GM12878 (cell line): ENCODE measurements around the gene LST1. TPM values are rescaled to one million over a fixed set of nuclear protein-coding genes. Genes with fewer than 3 reads are reported as not detected.

ENCODE experiments used
- ATAC-seq: fragments of 200-7000 bp; cut with Tn5 transposase; 3 replicates; pipeline ENCODE4 v1.9.1; 2020; ENCODE audit warnings: mild to moderate bottlenecking, moderate library complexity
- BruUV-seq: library from RNA; stranded (reverse); fragments of 400-500 nt; replicated peaks from 2 replicates; lab custom pipeline; 2021; lab: Mats Ljungman, UMichigan
- CTCF ChIA-PET: fragments of 300-600 bp; sonication (Branson Sonifier 250); formaldehyde crosslinking; extraction: SDS; loops from one replicate; lab custom pipeline; 2021; ENCODE audit warnings: inconsistent platforms; lab: Yijun Ruan, JAX
- POLR2A ChIA-PET: fragments of 350-600 bp; formaldehyde crosslinking; extraction: SDS; loops from one replicate; lab custom pipeline; 2021; ENCODE audit warnings: inconsistent platforms; lab: Charles Lee
- RAD21 ChIA-PET: fragments of 300-600 bp; sonication (Branson Sonifier 250); formaldehyde crosslinking; loops from one replicate; lab custom pipeline; 2023; ENCODE audit warnings: antibody characterized with exemption; ENCODE audit not compliant: unreplicated experiment; lab: Charles Lee
- SMC1A ChIA-PET: fragments of 300-600 bp; sonication (Branson Sonifier 250); formaldehyde crosslinking; loops from one replicate; lab custom pipeline; 2023; ENCODE audit not compliant: unreplicated experiment, uncharacterized antibody; lab: Charles Lee
- DNase-seq: peaks from one replicate; pipeline ENCODE4 v3.0.0-alpha.2; 2011; ENCODE audit warnings: low read depth, low spot score
- FAIRE-seq: peaks from 3 replicates; lab custom pipeline; 2011; peaks lifted over from hg19 to GRCh38; lab: Jason Lieb, UNC
- H2AFZ ChIP-seq: 2 replicates; pipeline ENCODE4 v1.6.0; 2011; ENCODE audit warnings: low read depth, low read length, control low read depth; ENCODE audit not compliant: control insufficient read depth
- H3K27ac ChIP-seq: 2 replicates; pipeline ENCODE4 v1.5.1; 2011; ENCODE audit warnings: control low read depth; ENCODE audit not compliant: control insufficient read depth, insufficient read depth
- H3K27me3 ChIP-seq, 2 experiments: replicated peaks in 1 of 2; 2 replicates each; pipeline versions ENCODE4 v1.6.0 to v1.6.1; 2011; ENCODE audit warnings: low read length in 1 of 2; ENCODE audit not compliant: control insufficient read depth in 2 of 2, insufficient read depth in 2 of 2
- H3K36me3 ChIP-seq, 2 experiments: 2 replicates each; pipeline ENCODE4 v1.5.1; 2011; ENCODE audit warnings: low read length in 1 of 2; ENCODE audit not compliant: control insufficient read depth in 2 of 2, insufficient read depth in 2 of 2
- H3K4me1 ChIP-seq: 2 replicates; pipeline ENCODE4 v1.6.1; 2011; ENCODE audit warnings: mild to moderate bottlenecking, low read length, moderate library complexity, mixed read lengths; ENCODE audit not compliant: control insufficient read depth, insufficient read depth
- H3K4me2 ChIP-seq: 2 replicates; pipeline ENCODE4 v1.6.0; 2011; ENCODE audit warnings: control low read depth; ENCODE audit not compliant: control insufficient read depth, insufficient read depth
- H3K4me3 ChIP-seq: fragments of 200-600 bp; sonication (generic); 2 replicates; pipeline ENCODE4 v1.5.1; 2016
- H3K79me2 ChIP-seq: 2 replicates; pipeline ENCODE4 v1.6.0; 2011; ENCODE audit warnings: low read length; ENCODE audit not compliant: control insufficient read depth, insufficient read depth
- H3K9ac ChIP-seq: 2 replicates; pipeline ENCODE4 v1.8.0; 2011; ENCODE audit warnings: low read length, control low read depth, mixed read lengths; ENCODE audit not compliant: control insufficient read depth, insufficient read depth
- H3K9me3 ChIP-seq: replicated peaks from 3 replicates; pipeline ENCODE4 v1.5.1; 2011; ENCODE audit warnings: mild to moderate bottlenecking, low read length; ENCODE audit not compliant: control insufficient read depth, insufficient read depth
- H4K20me1 ChIP-seq: 2 replicates; pipeline ENCODE4 v1.6.0; 2011; ENCODE audit not compliant: control insufficient read depth, insufficient read depth
- ATF2 ChIP-seq: IDR thresholded peaks from 2 replicates; pipeline ENCODE4 v1.6.1; 2012; ENCODE audit warnings: low read length, inconsistent platforms
- ATF3 ChIP-seq: IDR thresholded peaks from 2 replicates; pipeline ENCODE4 v1.6.1; 2011; ENCODE audit warnings: low read depth, mild to moderate bottlenecking, low read length, moderate library complexity, borderline replicate concordance; ENCODE audit errors: extremely low read depth
- ATF7 ChIP-seq: fragments of 450-650 bp; IDR thresholded peaks from 2 replicates; pipeline ENCODE4 v1.6.1; 2016; ENCODE audit warnings: low read depth, mild to moderate bottlenecking
- CEBPB ChIP-seq, 2 experiments: fragments of 150-350 bp in 1 of 2; IDR thresholded peaks; 2 replicates each; pipeline ENCODE4 v1.6.1; 2012 to 2014; ENCODE audit warnings: low read depth in 2 of 2, low read length in 2 of 2, borderline replicate concordance in 1 of 2, inconsistent platforms in 1 of 2
- EGR1 ChIP-seq, 2 experiments: IDR thresholded peaks; 1 replicate in 1 of 2; 2 replicates in 1 of 2; pipeline ENCODE4 v1.6.1; 2011 to 2012; ENCODE audit warnings: low read depth in 2 of 2, low read length in 2 of 2, borderline replicate concordance in 1 of 2, mild to moderate bottlenecking in 1 of 2, moderate library complexity in 1 of 2
- GATAD2B ChIP-seq: fragments of 450-650 bp; conservative IDR thresholded peaks from 2 replicates; pipeline ENCODE4 v1.6.1; 2017; ENCODE audit warnings: low read depth, mild to moderate bottlenecking, moderate library complexity
- KAT2A ChIP-seq: conservative IDR thresholded peaks from 2 replicates; pipeline ENCODE4 v1.6.1; 2011; ENCODE audit warnings: low read depth, low read length; ENCODE audit not compliant: control insufficient read depth
- NBN ChIP-seq: fragments of 450-650 bp; IDR thresholded peaks from 2 replicates; pipeline ENCODE4 v1.6.1; 2016
- NFIC ChIP-seq: IDR thresholded peaks from 2 replicates; pipeline ENCODE4 v1.6.1; 2012; ENCODE audit warnings: low read depth, mild to moderate bottlenecking, inconsistent platforms, low read length, moderate library complexity
- PBX3 ChIP-seq: IDR thresholded peaks from 2 replicates; pipeline ENCODE4 v1.6.1; 2011; ENCODE audit warnings: mild to moderate bottlenecking, low read depth, low read length, moderate library complexity; ENCODE audit not compliant: insufficient replicate concordance
- POLR2A ChIP-seq: IDR thresholded peaks from 2 replicates; pipeline ENCODE4 v1.6.1; 2011; ENCODE audit warnings: low read depth, mild to moderate bottlenecking, low read length
- SRF ChIP-seq, 2 experiments: IDR thresholded peaks; 2 replicates each; pipeline ENCODE4 v1.6.1; 2011; ENCODE audit warnings: low read depth in 2 of 2, low read length in 2 of 2, mild to moderate bottlenecking in 1 of 2, moderate library complexity in 1 of 2
- YY1 ChIP-seq: IDR thresholded peaks from 2 replicates; pipeline ENCODE4 v1.6.1; 2011; ENCODE audit warnings: low read depth, mild to moderate bottlenecking, low read length
- ZNF687 ChIP-seq: fragments of 450-650 bp; IDR thresholded peaks from 2 replicates; pipeline ENCODE4 v1.6.1; 2017; ENCODE audit warnings: mild to moderate bottlenecking, moderate library complexity
- WGBS: methylation state at CpG from one replicate; pipeline ENCODE4 v1.1.6; 2016; ENCODE audit warnings: low lambda C conversion rate; ENCODE audit not compliant: insufficient replicate concordance, insufficient coverage; ENCODE audit errors: missing lambda C conversion rate; 5-methylcytosine and 5-hydroxymethylcytosine counted together
- in situ Hi-C: fragments of 300-500 bp; cut with MboI; formaldehyde crosslinking; loops from 9 replicates; pipeline ENCODE4 v1.14.3; 2018; ENCODE audit warnings: mixed read lengths
- intact Hi-C: fragments of 100-400 bp; cut with micrococcal nuclease; formaldehyde crosslinking; loops from one replicate; pipeline ENCODE4 v1.14.2; 2022; ENCODE audit not compliant: unreplicated experiment
- polyA plus RNA-seq, 11 experiments: library from polyadenylated mRNA; depleted of rRNA in 4 of 11; unstranded in 6 of 11; stranded (reverse) in 5 of 11; fragments of >200 nt; fragmentation: Nextera tagmentation in 4 of 11; fragmentation: Illumina TruSeq in 1 of 11; extraction: Ambion mirVana in 4 of 11; extraction: Trizol in 1 of 11; gene quantifications; 1 replicate in 1 of 11; 2 replicates in 10 of 11; pipeline versions ENCODE4 v1.2.1 to v1.2.3, GENCODE V29; 2011 to 2016; ENCODE audit warnings: inconsistent platforms in 2 of 11, missing spikeins in 2 of 11, low read depth in 1 of 11
- total RNA-seq, 4 experiments: library from RNA; depleted of rRNA in 3 of 4; stranded (reverse); fragments of >200 nt in 3 of 4; fragmentation: Illumina TruSeq in 1 of 4; extraction: Trizol in 1 of 4; gene quantifications; 2 replicates each; pipeline versions ENCODE4 v1.2.1 to v1.2.3, GENCODE V29; 2013 to 2021

The LST1 gene
- total and polyA plus RNA-seq, 10 of the 15 experiments (the other 5 are each of a cell fraction or from before 2014, with no cell fraction given), result 4.1 to 35.5 (median 16.4) TPM

- TSS peak; percentile 38 for BruUV-seq
- Histone ChIP-seq H3K27me3 (no peaks in the 10 kb centered on the region), H3K4me1 (peaks cover 64% of the 10 kb centered on the region), H4K20me1 (no peaks in the 10 kb centered on the region), H3K27ac (peak overlapping the region; percentile 90), H2AFZ (no peak overlapping the region), H3K4me3 (peak overlapping the region; percentile 8; the same call in 1 of the 2 replicates), H3K9ac (peak overlapping the region; percentile 52; the same call in 1 of the 2 replicates), H3K79me2 (peaks cover 20% of the 10 kb centered on the region), H3K9me3 (no peaks in the 10 kb centered on the region), H3K36me3 (0 out of 4 replicates have a peak, but pooled peaks cover 0 to 4% of the 10 kb centered on the region in 2 experiments), H3K4me2 (peak overlapping the region; percentile 82)
- ChIA-PET RAD21 (interaction anchor here (0.9 to 5.5 kb wide), 10 partner anchors 8 to 295 kb away, joined by 3 to 62 read pairs (median 6); partner anchors contain the start of genes LTB and NEU1), SMC1A (interaction anchor here (1.0 to 45.5 kb wide), 4 partner anchors 13 to 75 kb away, joined by 3 to 1989 read pairs (median 996); partner anchors contain the start of genes ATP6V1G2, DDX39B, LST1 and LTA), POLR2A (interaction anchor here (0.5 to 15.1 kb wide), 9 partner anchors 9 to 264 kb away, joined by 3 to 222 read pairs (median 6); partner anchors contain the start of genes ATP6V1G2, LST1, LTB and NCR3), CTCF (interaction anchor here (3.2 to 34.8 kb wide), 3 partner anchors 10 to 20 kb away, joined by 34 to 2098 read pairs (median 38); partner anchors contain the start of genes LST1, LTB, NCR3 and TNF)
- ATAC-seq (peak; percentile 61), DNase-seq (no peak), FAIRE-seq (no peak)
- in situ Hi-C loops, result loop anchor here (25.0 kb wide), 2 partner anchors 1045 to 1395 kb away; partner anchors contain the start of genes BRD2 and HLA-DMA
- intact Hi-C loops, result loop anchor here (1.0 kb wide), 1 partner anchor 7 kb away; no protein-coding TSS in a partner anchor
- 14% methylated on average over 6 of the region's 9 CpGs for WGBS
- no peak for TF ChIP-seq PBX3
- no peak for TF ChIP-seq NFIC
- TF ChIP-seq GATAD2B, result 0 out of 2 replicates have a peak, but pooled peaks have one; percentile 20
- 0 out of 3 replicates have a peak, but pooled peaks of 1 of the 2 experiments have one; percentile 22 for TF ChIP-seq EGR1 (IDR thresholded peaks at IDR 0.05; ENCODE audit: borderline replicate concordance in 1 of 2, low read depth in 2 of 2, low read length in 2 of 2)
- no peak for TF ChIP-seq KAT2A
- TF ChIP-seq NBN, result peak; percentile 78; the same call in 1 of the 2 replicates
- peak; percentile 63 for TF ChIP-seq ATF7
- no peak for TF ChIP-seq ATF3
- no peak for TF ChIP-seq ATF2
- no peak for TF ChIP-seq POLR2A
- TF ChIP-seq SRF (IDR thresholded peaks at IDR 0.05; ENCODE audit: low read depth in 2 of 2, low read length in 2 of 2), result 0 out of 4 replicates have a peak, but pooled peaks of 1 of the 2 experiments have one; percentile 28
- no peak for TF ChIP-seq CEBPB (IDR thresholded peaks at IDR 0.05; ENCODE audit: borderline replicate concordance in 1 of 2, low read depth in 2 of 2, low read length in 2 of 2)
- 0 out of 2 replicates have a peak, but pooled peaks have one; percentile 16 for TF ChIP-seq YY1
- no peak for TF ChIP-seq ZNF687
These were observed 18.3 kb upstream of the LST1 start for GRCh38 chr6:31567531-31568370.
